ENCODE data around the gene KRT4.

GRCh38 chr12:52765702-52766101 is 48.2 kb downstream of the KRT4 start:
- TF ChIP-seq CTCF (IDR thresholded peaks at IDR 0.05), result no peak
- TF ChIP-seq EZH2phosphoT487 (IDR thresholded peaks at IDR 0.05), result no peak
- TF ChIP-seq EZH2 (IDR thresholded peaks at IDR 0.05), result no peak

Data from neural progenitor cell (in vitro differentiated cells).